ENCODE results near the gene NAA38.
A peak's percentile ranks its signal among the peaks of the same experiment; 100 is the strongest.

The NAA38 gene

GRCh38 chr17:7887038-7887481 lies 29.7 kb upstream of the NAA38 start:
- no peak for TF ChIP-seq JUND (IDR thresholded peaks at IDR 0.05; ENCODE audit: low read depth)
- in situ Hi-C loops (cut with HindIII; ENCODE audit: low pct_unique_long_range_greater_than_20kb, low sequenced_read_pairs) = no loop called here
- DNase-seq (ENCODE audit: low read depth in 1 of 2, low spot score in 1 of 2) = no peak

- DNase-seq (ENCODE audit: low read depth in 1 of 2, low spot score in 1 of 2) = peak; percentile 46 to 59
- in situ Hi-C loops (cut with HindIII; ENCODE audit: low pct_unique_long_range_greater_than_20kb, low sequenced_read_pairs) = no loop called here
- TF ChIP-seq JUND (IDR thresholded peaks at IDR 0.05; ENCODE audit: low read depth) = no peak
Measured at GRCh38 chr17:7886227-7887037, 29.1 kb upstream of the NAA38 start.

GRCh38 chr17:7885367-7886226 lies 28.2 kb upstream of the NAA38 start:
- no peak for TF ChIP-seq JUND (IDR thresholded peaks at IDR 0.05; ENCODE audit: low read depth)
- in situ Hi-C loops (cut with HindIII; ENCODE audit: low pct_unique_long_range_greater_than_20kb, low sequenced_read_pairs) = no loop called here
- DNase-seq (ENCODE audit: low read depth in 1 of 2, low spot score in 1 of 2) = peak; percentile 45 to 47

- in situ Hi-C loops (cut with HindIII; ENCODE audit: low pct_unique_long_range_greater_than_20kb, low sequenced_read_pairs) = no loop called here
- DNase-seq (ENCODE audit: low read depth in 1 of 2, low spot score in 1 of 2) = peak; percentile 11 to 21
Measured at GRCh38 chr17:7884581-7885366, 27.4 kb upstream of the NAA38 start.

GRCh38 chr17:7883781-7884386 lies 26.5 kb upstream of the NAA38 start:
- TF ChIP-seq JUND (IDR thresholded peaks at IDR 0.05; ENCODE audit: low read depth) = no peak
- DNase-seq (ENCODE audit: low read depth in 1 of 2, low spot score in 1 of 2) = peak in 1 of 2 experiments; percentile 9
- in situ Hi-C loops (cut with HindIII; ENCODE audit: low pct_unique_long_range_greater_than_20kb, low sequenced_read_pairs) = no loop called here

More at GRCh38 chr17:7884581-7885366, 27.4 kb upstream of the NAA38 start:
- TF ChIP-seq JUND (IDR thresholded peaks at IDR 0.05; ENCODE audit: low read depth) = no peak

- in situ Hi-C loops (cut with HindIII; ENCODE audit: low pct_unique_long_range_greater_than_20kb, low sequenced_read_pairs) = no loop called here
- TF ChIP-seq JUND (IDR thresholded peaks at IDR 0.05; ENCODE audit: low read depth) = no peak
- no peak for DNase-seq (ENCODE audit: low read depth in 1 of 2, low spot score in 1 of 2)
Measured at GRCh38 chr17:7882629-7883028, 25.3 kb upstream of the NAA38 start.

GRCh38 chr17:7882068-7882467 lies 24.7 kb upstream of the NAA38 start:
- in situ Hi-C loops (cut with HindIII; ENCODE audit: low pct_unique_long_range_greater_than_20kb, low sequenced_read_pairs) = no loop called here
- DNase-seq (ENCODE audit: low read depth in 1 of 2, low spot score in 1 of 2) = no peak
- no peak for TF ChIP-seq JUND (IDR thresholded peaks at IDR 0.05; ENCODE audit: low read depth)

- DNase-seq (ENCODE audit: low read depth in 1 of 2, low spot score in 1 of 2) = no peak
- in situ Hi-C loops (cut with HindIII; ENCODE audit: low pct_unique_long_range_greater_than_20kb, low sequenced_read_pairs) = no loop called here
Measured at GRCh38 chr17:7881276-7882054, 24.1 kb upstream of the NAA38 start.

GRCh38 chr17:7880076-7880868 lies 22.9 kb upstream of the NAA38 start:
- no peak for DNase-seq (ENCODE audit: low read depth in 1 of 2, low spot score in 1 of 2)
- in situ Hi-C loops (cut with HindIII; ENCODE audit: low pct_unique_long_range_greater_than_20kb, low sequenced_read_pairs) = no loop called here
- TF ChIP-seq JUND (IDR thresholded peaks at IDR 0.05; ENCODE audit: low read depth) = no peak

More at GRCh38 chr17:7881276-7882054, 24.1 kb upstream of the NAA38 start:
- TF ChIP-seq JUND (IDR thresholded peaks at IDR 0.05; ENCODE audit: low read depth) = no peak

GRCh38 chr17:7878234-7878633 lies 20.9 kb upstream of the NAA38 start:
- TF ChIP-seq JUND (IDR thresholded peaks at IDR 0.05; ENCODE audit: low read depth) = no peak
- DNase-seq (ENCODE audit: low read depth in 1 of 2, low spot score in 1 of 2) = no peak
- in situ Hi-C loops (cut with HindIII; ENCODE audit: low pct_unique_long_range_greater_than_20kb, low sequenced_read_pairs) = no loop called here

All from T47D (cell line).